ENCODE data around the gene SORCS2. TPM values are rescaled to one million over a fixed set of nuclear protein-coding genes. Genes with fewer than 3 reads are reported as not detected.

Gene SORCS2
- total RNA-seq, 1 donor from 2014 or later = 3.0 TPM

DNA sequence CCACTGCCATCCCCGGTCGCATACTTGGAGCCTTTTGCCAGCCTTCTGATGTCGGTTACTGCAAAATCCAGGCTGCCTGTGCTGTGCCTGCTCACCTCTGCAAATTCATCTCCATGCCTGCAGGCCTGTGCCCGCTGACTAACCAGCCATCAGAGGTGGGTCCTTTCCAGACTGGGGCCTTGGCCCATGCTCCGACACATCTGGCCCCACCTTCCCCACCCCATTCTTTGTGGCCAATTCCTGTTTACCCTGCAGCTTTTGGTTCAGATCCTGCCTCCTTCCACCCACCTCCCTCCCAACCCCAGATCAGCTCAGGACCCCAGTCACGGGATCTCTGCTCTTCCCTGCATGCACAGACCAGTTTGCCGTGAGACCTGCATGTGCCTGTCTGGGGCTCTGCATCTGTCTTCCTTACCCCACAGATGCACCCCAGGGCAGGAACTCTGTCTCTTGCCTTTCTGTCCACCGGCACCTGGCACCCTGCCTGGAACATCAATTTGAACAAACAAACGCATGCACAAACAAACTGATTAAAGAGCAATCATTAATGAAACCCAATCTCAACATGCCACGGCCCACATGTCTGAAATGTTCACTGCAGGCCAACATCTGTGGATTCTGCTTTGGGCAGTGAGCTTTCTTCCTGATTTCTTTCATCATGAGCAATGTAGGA, 355.2 kb downstream of the SORCS2 start:
- H3K27me3 Mint-ChIP-seq (ENCODE audit: unreplicated experiment) = no peaks in the 10 kb centered on the region
- H3K36me3 Mint-ChIP-seq (ENCODE audit: unreplicated experiment) = no peaks in the 10 kb centered on the region
- no peak overlapping the region for H3K4me3 Mint-ChIP-seq (ENCODE audit: unreplicated experiment)
- peaks cover 17% of the 10 kb centered on the region for H3K9me3 Mint-ChIP-seq (ENCODE audit: unreplicated experiment)
- no peak for DNase-seq (ENCODE audit: extremely low spot score, unreplicated experiment)
- TF ChIP-seq, protein P1, sequence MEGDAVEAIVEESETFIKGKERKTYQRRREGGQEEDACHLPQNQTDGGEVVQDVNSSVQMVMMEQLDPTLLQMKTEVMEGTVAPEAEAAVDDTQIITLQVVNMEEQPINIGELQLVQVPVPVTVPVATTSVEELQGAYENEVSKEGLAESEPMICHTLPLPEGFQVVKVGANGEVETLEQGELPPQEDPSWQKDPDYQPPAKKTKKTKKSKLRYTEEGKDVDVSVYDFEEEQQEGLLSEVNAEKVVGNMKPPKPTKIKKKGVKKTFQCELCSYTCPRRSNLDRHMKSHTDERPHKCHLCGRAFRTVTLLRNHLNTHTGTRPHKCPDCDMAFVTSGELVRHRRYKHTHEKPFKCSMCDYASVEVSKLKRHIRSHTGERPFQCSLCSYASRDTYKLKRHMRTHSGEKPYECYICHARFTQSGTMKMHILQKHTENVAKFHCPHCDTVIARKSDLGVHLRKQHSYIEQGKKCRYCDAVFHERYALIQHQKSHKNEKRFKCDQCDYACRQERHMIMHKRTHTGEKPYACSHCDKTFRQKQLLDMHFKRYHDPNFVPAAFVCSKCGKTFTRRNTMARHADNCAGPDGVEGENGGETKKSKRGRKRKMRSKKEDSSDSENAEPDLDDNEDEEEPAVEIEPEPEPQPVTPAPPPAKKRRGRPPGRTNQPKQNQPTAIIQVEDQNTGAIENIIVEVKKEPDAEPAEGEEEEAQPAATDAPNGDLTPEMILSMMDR (IDR thresholded peaks at IDR 0.05) = no peak
- H3K4me1 Mint-ChIP-seq (ENCODE audit: unreplicated experiment) = no peaks in the 10 kb centered on the region
- H3K27ac Mint-ChIP-seq (ENCODE audit: unreplicated experiment) = no peak overlapping the region

DNA sequence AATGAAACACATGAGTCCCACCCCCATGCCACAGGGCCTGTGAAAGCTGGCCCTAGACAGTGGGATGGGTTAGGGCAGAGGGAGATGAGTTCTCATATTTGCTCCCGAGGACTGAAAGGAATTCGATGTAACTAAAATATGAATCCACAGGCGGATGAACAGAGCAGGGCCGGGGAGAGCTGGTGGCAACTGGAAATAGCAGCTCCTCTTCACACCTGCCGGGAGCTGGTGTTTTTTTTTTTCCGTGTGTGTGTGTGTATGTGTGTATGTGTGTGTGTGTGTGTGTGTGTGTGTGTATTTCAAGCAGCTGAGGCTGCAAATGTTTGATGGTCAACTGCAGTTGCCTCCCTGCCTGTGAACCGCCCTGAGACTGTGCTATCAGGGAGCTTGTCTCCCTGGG, 357.5 kb downstream of the SORCS2 start:
- Mint-ChIP-seq H3K36me3 (ENCODE audit: unreplicated experiment) (peaks cover 2% of the 10 kb centered on the region), H3K4me3 (ENCODE audit: unreplicated experiment) (no peak overlapping the region), H3K27me3 (ENCODE audit: unreplicated experiment) (no peaks in the 10 kb centered on the region), H3K9me3 (ENCODE audit: unreplicated experiment) (peaks cover 38% of the 10 kb centered on the region), H3K27ac (ENCODE audit: unreplicated experiment) (no peak overlapping the region), H3K4me1 (ENCODE audit: unreplicated experiment) (no peaks in the 10 kb centered on the region)
- TF ChIP-seq, protein P1 (IDR thresholded peaks at IDR 0.05) = no peak
- no peak for DNase-seq (ENCODE audit: extremely low spot score, unreplicated experiment)

DNA sequence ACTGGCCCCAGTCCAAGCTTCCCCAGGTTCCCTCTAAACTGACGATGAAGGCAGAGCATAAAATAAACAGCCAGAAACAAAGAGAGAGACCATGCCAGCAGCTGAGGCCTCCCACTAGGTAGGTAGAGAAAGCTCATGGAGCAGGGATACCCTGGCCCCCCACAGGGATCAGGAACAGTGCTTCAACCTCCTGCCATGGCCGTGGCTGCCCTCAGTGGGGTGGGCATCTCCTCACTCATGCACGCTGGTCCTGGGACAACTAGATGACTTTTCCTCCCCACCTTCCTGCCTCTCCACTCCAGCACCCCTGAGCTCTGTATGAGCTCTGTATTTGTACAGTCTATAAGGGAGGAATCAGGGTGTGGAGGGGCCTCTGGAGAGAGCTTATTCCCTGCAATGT, 360.1 kb downstream of the SORCS2 start:
- TF ChIP-seq, protein P1 (IDR thresholded peaks at IDR 0.05) = no peak
- DNase-seq (ENCODE audit: extremely low spot score, unreplicated experiment) = no peak
- peaks cover 42% of the 10 kb centered on the region for H3K9me3 Mint-ChIP-seq (ENCODE audit: unreplicated experiment)
- no peaks in the 10 kb centered on the region for H3K27me3 Mint-ChIP-seq (ENCODE audit: unreplicated experiment)
- H3K27ac Mint-ChIP-seq (ENCODE audit: unreplicated experiment) = no peak overlapping the region
- no peaks in the 10 kb centered on the region for H3K4me1 Mint-ChIP-seq (ENCODE audit: unreplicated experiment)
- no peak overlapping the region for H3K4me3 Mint-ChIP-seq (ENCODE audit: unreplicated experiment)
- peaks cover 2% of the 10 kb centered on the region for H3K36me3 Mint-ChIP-seq (ENCODE audit: unreplicated experiment)

DNA sequence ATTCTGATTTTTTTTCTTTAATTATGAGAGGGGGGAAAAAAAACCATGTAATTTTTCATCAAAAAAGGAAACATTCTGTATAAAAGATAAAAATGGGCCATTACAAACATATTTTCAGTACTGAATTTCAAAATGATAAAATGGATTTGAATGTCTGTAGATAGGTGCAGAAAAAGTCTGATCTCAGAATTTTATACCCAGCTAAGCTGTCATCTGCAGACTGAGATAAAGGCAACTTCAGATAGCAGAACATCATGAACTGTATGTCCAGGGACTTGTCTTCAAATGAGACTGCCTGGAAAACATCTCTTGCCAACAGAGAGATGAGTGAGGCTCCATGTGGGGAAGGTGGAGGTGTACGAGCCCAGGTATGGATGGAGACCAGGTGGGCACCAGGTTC, 360.9 kb downstream of the SORCS2 start:
- Mint-ChIP-seq H3K4me3 (ENCODE audit: unreplicated experiment) (no peak overlapping the region), H3K36me3 (ENCODE audit: unreplicated experiment) (peaks cover 2% of the 10 kb centered on the region), H3K27me3 (ENCODE audit: unreplicated experiment) (no peaks in the 10 kb centered on the region), H3K4me1 (ENCODE audit: unreplicated experiment) (no peaks in the 10 kb centered on the region), H3K27ac (ENCODE audit: unreplicated experiment) (no peak overlapping the region), H3K9me3 (ENCODE audit: unreplicated experiment) (peaks cover 45% of the 10 kb centered on the region)
- TF ChIP-seq, protein P1 (IDR thresholded peaks at IDR 0.05) = no peak
- no peak for DNase-seq (ENCODE audit: extremely low spot score, unreplicated experiment)

DNA sequence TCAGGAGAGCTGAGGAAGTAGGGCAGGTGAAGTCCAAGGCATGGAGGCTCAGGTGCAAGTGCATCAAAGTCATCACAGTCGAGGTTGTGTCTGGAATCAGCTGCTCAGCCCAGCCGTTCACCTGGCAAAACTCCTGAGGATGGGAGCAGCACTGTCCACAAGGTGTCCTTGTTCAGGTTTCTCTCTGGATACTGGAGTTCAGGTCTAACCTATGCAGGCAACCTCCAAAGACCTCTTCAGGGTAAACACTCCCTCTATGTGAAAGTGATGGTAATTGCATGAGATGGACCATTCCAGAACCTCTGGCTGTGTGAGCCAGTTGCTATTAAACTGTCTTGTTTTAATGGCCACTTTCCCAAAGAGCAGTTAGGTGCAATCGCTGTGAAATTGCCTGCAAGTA, 362.6 kb downstream of the SORCS2 start:
- TF ChIP-seq, protein P1 (IDR thresholded peaks at IDR 0.05) = no peak
- Mint-ChIP-seq H3K4me3 (ENCODE audit: unreplicated experiment) (no peak overlapping the region), H3K27me3 (ENCODE audit: unreplicated experiment) (no peaks in the 10 kb centered on the region), H3K27ac (ENCODE audit: unreplicated experiment) (no peak overlapping the region), H3K4me1 (ENCODE audit: unreplicated experiment) (no peaks in the 10 kb centered on the region), H3K36me3 (ENCODE audit: unreplicated experiment) (peaks cover 2% of the 10 kb centered on the region), H3K9me3 (ENCODE audit: unreplicated experiment) (peaks cover 41% of the 10 kb centered on the region)
- DNase-seq (ENCODE audit: extremely low spot score, unreplicated experiment) = no peak
